ENCODE data around the gene ACTBL2.

GRCh38 chr5:57448287-57448686, 34.3 kb downstream of the ACTBL2 start:
- TF ChIP-seq, protein P1, sequence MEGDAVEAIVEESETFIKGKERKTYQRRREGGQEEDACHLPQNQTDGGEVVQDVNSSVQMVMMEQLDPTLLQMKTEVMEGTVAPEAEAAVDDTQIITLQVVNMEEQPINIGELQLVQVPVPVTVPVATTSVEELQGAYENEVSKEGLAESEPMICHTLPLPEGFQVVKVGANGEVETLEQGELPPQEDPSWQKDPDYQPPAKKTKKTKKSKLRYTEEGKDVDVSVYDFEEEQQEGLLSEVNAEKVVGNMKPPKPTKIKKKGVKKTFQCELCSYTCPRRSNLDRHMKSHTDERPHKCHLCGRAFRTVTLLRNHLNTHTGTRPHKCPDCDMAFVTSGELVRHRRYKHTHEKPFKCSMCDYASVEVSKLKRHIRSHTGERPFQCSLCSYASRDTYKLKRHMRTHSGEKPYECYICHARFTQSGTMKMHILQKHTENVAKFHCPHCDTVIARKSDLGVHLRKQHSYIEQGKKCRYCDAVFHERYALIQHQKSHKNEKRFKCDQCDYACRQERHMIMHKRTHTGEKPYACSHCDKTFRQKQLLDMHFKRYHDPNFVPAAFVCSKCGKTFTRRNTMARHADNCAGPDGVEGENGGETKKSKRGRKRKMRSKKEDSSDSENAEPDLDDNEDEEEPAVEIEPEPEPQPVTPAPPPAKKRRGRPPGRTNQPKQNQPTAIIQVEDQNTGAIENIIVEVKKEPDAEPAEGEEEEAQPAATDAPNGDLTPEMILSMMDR (IDR thresholded peaks at IDR 0.05), result no peak
- TF ChIP-seq MAX (CRISPR knock-in tag; IDR thresholded peaks at IDR 0.05) (no peak), CBFB (CRISPR knock-in tag; IDR thresholded peaks at IDR 0.05; ENCODE audit: low read depth) (no peak), CREB1 (CRISPR knock-in tag; IDR thresholded peaks at IDR 0.05) (no peak), ZNF671 (CRISPR knock-in tag; IDR thresholded peaks at IDR 0.05) (no peak)
- TF ChIP-seq, protein P2, sequence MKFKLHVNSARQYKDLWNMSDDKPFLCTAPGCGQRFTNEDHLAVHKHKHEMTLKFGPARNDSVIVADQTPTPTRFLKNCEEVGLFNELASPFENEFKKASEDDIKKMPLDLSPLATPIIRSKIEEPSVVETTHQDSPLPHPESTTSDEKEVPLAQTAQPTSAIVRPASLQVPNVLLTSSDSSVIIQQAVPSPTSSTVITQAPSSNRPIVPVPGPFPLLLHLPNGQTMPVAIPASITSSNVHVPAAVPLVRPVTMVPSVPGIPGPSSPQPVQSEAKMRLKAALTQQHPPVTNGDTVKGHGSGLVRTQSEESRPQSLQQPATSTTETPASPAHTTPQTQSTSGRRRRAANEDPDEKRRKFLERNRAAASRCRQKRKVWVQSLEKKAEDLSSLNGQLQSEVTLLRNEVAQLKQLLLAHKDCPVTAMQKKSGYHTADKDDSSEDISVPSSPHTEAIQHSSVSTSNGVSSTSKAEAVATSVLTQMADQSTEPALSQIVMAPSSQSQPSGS (CRISPR knock-in tag; IDR thresholded peaks at IDR 0.05; ENCODE audit: borderline replicate concordance, low read depth), result no peak

All from WTC11 (cell line).